GM23338 (cell line): ENCODE data around the gene ARHGEF25. TPM values are rescaled to one million over a fixed set of nuclear protein-coding genes. Genes with fewer than 3 reads are reported as not detected.

Experiments used
- ATAC-seq: fragments of 200-7000 bp; cut with Tn5 transposase; 3 replicates; pipeline ENCODE4 v1.9.1; 2020
- DNase-seq: peaks from one replicate; pipeline ENCODE4 v3.0.0-alpha.2; 2015; ENCODE audit warnings: low spot score
- H2AFZ ChIP-seq: fragments of 200-600 bp; sonication (generic); 2 replicates; pipeline ENCODE4 v1.8.0; 2016; ENCODE audit warnings: antibody characterized with exemption, mild to moderate bottlenecking, moderate library complexity
- H3F3A ChIP-seq: fragments of 200-600 bp; sonication (generic); replicated peaks from 2 replicates; pipeline ENCODE4 v1.8.0; 2017; ENCODE audit warnings: antibody characterized with exemption, mixed run types, low read depth
- H3K27ac ChIP-seq: fragments of 200-600 bp; sonication (generic); 2 replicates; pipeline ENCODE4 v1.6.1; 2016; ENCODE audit warnings: low read depth
- H3K27me3 ChIP-seq: fragments of 200-600 bp; sonication (generic); 2 replicates; pipeline ENCODE4 v1.8.0; 2016; ENCODE audit warnings: mild to moderate bottlenecking, mixed run types, moderate library complexity; ENCODE audit not compliant: insufficient read depth
- H3K36me3 ChIP-seq: fragments of 200-600 bp; sonication (generic); 2 replicates; pipeline ENCODE4 v1.8.0; 2016; ENCODE audit warnings: mild to moderate bottlenecking; ENCODE audit not compliant: insufficient read depth
- H3K4me1 ChIP-seq: fragments of 200-600 bp; sonication (generic); 2 replicates; pipeline ENCODE4 v1.8.0; 2016; ENCODE audit warnings: mild to moderate bottlenecking, moderate library complexity; ENCODE audit not compliant: insufficient read depth
- H3K4me2 ChIP-seq: fragments of 200-600 bp; sonication (generic); 2 replicates; pipeline ENCODE4 v1.7.1; 2017; ENCODE audit warnings: mixed run types
- H3K4me3 ChIP-seq: fragments of 200-600 bp; sonication (generic); 2 replicates; pipeline ENCODE4 v1.6.1; 2016; ENCODE audit warnings: mixed run types
- H3K79me2 ChIP-seq: fragments of 200-600 bp; sonication (generic); replicated peaks from 2 replicates; pipeline ENCODE4 v1.8.0; 2017; ENCODE audit warnings: mild to moderate bottlenecking; ENCODE audit not compliant: insufficient read depth
- H3K9me2 ChIP-seq: fragments of 200-600 bp; sonication (generic); 2 replicates; pipeline ENCODE4 v1.8.0; 2017; ENCODE audit not compliant: insufficient read depth
- H4K20me1 ChIP-seq: fragments of 200-600 bp; sonication (generic); replicated peaks from 2 replicates; pipeline ENCODE4 v1.8.0; 2017; ENCODE audit warnings: mild to moderate bottlenecking; ENCODE audit not compliant: insufficient read depth
- H3K27ac Mint-ChIP-seq: 2 replicates; pipeline ENCODE4 v1.8.0; 2020; ENCODE audit warnings: inconsistent platforms, mild to moderate bottlenecking, moderate library complexity, mixed read lengths
- H3K27me3 Mint-ChIP-seq: 3 replicates; pipeline ENCODE4 v1.8.0; 2022; ENCODE audit warnings: low read depth, mild to moderate bottlenecking, moderate library complexity, mixed read lengths, inconsistent platforms; ENCODE audit not compliant: insufficient read depth, poor library complexity
- H3K36me3 Mint-ChIP-seq: 3 replicates; pipeline ENCODE4 v1.8.0; 2021; ENCODE audit warnings: low read depth, mild to moderate bottlenecking, inconsistent platforms, moderate library complexity, mixed read lengths
- H3K4me1 Mint-ChIP-seq: 3 replicates; pipeline ENCODE4 v1.8.0; 2020; ENCODE audit warnings: mild to moderate bottlenecking, inconsistent platforms, mixed read lengths
- H3K4me3 Mint-ChIP-seq: 3 replicates; pipeline ENCODE4 v1.8.0; 2021; ENCODE audit warnings: moderate library complexity, mild to moderate bottlenecking, inconsistent platforms, mixed read lengths
- H3K9me3 Mint-ChIP-seq: 3 replicates; pipeline ENCODE4 v1.8.0; 2020; ENCODE audit warnings: moderate library complexity, mild to moderate bottlenecking, inconsistent platforms, mixed read lengths
- CREB1 ChIP-seq: fragments of 250-450 bp; sonication (Bioruptor Pico); IDR thresholded peaks from 2 replicates; pipeline ENCODE4 v1.5.0; 2020; ENCODE audit warnings: low read depth, mild to moderate bottlenecking, moderate library complexity
- EZH2 ChIP-seq: fragments of 200-600 bp; sonication (generic); IDR thresholded peaks from one replicate; pipeline ENCODE4 v1.8.0; 2017; ENCODE audit warnings: antibody characterized with exemption, mild to moderate bottlenecking, low read depth; ENCODE audit not compliant: unreplicated experiment
- EZH2phosphoT487 ChIP-seq: fragments of 200-600 bp; sonication (generic); IDR thresholded peaks from one replicate; pipeline ENCODE4 v1.8.1; 2018; ENCODE audit warnings: antibody characterized with exemption; ENCODE audit not compliant: unreplicated experiment
- JUNB ChIP-seq: IDR thresholded peaks from one replicate; pipeline ENCODE4 v1.6.1; 2016; ENCODE audit warnings: antibody characterized with exemption; ENCODE audit not compliant: unreplicated experiment
- NANOG ChIP-seq: IDR thresholded peaks from 2 replicates; pipeline ENCODE4 v1.6.1; 2016; ENCODE audit warnings: antibody characterized with exemption, borderline replicate concordance
- POLR2AphosphoS5 ChIP-seq: IDR thresholded peaks from 2 replicates; pipeline ENCODE4 v1.6.1; 2016; ENCODE audit warnings: antibody characterized with exemption, low read depth
- STAT1 ChIP-seq: IDR thresholded peaks from one replicate; pipeline ENCODE4 v1.6.1; 2016; ENCODE audit warnings: antibody characterized with exemption; ENCODE audit not compliant: unreplicated experiment
- ZNF114 ChIP-seq: fragments of 250-450 bp; sonication (Bioruptor Pico); IDR thresholded peaks from 2 replicates; pipeline ENCODE4 v1.5.0; 2020; ENCODE audit warnings: mild to moderate bottlenecking, moderate library complexity
- ZNF331 ChIP-seq: fragments of 250-450 bp; sonication (Bioruptor Pico); IDR thresholded peaks from 2 replicates; pipeline ENCODE4 v1.5.0; 2020; ENCODE audit warnings: low read depth, mild to moderate bottlenecking, moderate library complexity
- ZNF462 ChIP-seq: fragments of 250-450 bp; sonication (Bioruptor Pico); IDR thresholded peaks from 2 replicates; pipeline ENCODE4 v1.5.0; 2020; ENCODE audit warnings: mild to moderate bottlenecking, moderate library complexity
- polyA plus RNA-seq: library from polyadenylated mRNA; unstranded; fragments of >200 nt; fragmentation: Nextera tagmentation; extraction: Ambion mirVana; gene quantifications from 2 replicates; pipeline ENCODE4 v1.2.1, GENCODE V29; 2016
- total RNA-seq: library from RNA; depleted of rRNA; stranded (reverse); fragments of >200 nt; shearing (Covaris generic); gene quantifications from 2 replicates; pipeline ENCODE4 v1.2.3, GENCODE V29; 2014
- TF ChIP-seq, protein P1 (sequence below): IDR thresholded peaks from 2 replicates; pipeline ENCODE4 v1.6.1; 2016; ENCODE audit warnings: antibody characterized with exemption
- TF ChIP-seq, protein P2 (sequence below): IDR thresholded peaks from one replicate; pipeline ENCODE4 v1.6.1; 2018; ENCODE audit warnings: antibody characterized with exemption; ENCODE audit not compliant: unreplicated experiment
- TF ChIP-seq, protein P3 (sequence below), 2 experiments: fragments of 200-600 bp in 1 of 2; sonication (generic) in 1 of 2; conservative IDR thresholded peaks; 2 replicates each; pipeline versions ENCODE4 v1.5.1 to v1.6.1; 2016 to 2017; ENCODE audit warnings: antibody characterized with exemption in 2 of 2, low read depth in 2 of 2, mild to moderate bottlenecking in 2 of 2, moderate library complexity in 1 of 2

Gene ARHGEF25
- total and polyA plus RNA-seq, 2 experiments from 2014 or later = 0.53 to 10.2 TPM

DNA sequence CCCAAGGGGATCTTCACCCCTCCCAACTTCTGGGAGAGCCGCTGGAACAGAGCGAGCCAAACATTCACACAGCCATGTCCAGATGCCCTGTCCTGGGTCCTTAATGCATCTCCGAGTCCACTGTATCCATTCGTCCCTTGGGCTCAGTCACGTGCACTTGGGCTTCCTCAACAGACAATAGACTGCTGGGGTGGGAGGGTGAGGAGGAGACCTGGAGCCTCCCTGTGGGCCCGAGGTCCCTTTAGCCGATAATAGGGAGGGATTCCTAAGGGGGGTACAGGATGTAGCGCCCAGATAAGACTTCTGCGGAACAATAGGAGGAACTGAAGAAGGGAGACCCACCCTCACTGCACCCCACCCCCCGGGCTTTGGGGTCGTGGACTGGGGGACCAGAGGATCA, 6.7 kb downstream of the ARHGEF25 start:
- Mint-ChIP-seq H3K4me1 (peaks cover 31% of the 10 kb centered on the region), H3K9me3 (no peaks in the 10 kb centered on the region), H3K27me3 (peaks cover 96% of the 10 kb centered on the region), H3K27ac (no peak overlapping the region), H3K36me3 (peaks cover 20% of the 10 kb centered on the region; the same call in 2 of the 3 replicates), H3K4me3 (no peak overlapping the region)
- H2AFZ ChIP-seq = no peak overlapping the region
- peaks cover 100% of the 10 kb centered on the region for H3K27me3 ChIP-seq
- no peaks in the 10 kb centered on the region for H3K9me2 ChIP-seq
- H3K4me3 ChIP-seq = no peak overlapping the region
- TF ChIP-seq, protein P1, sequence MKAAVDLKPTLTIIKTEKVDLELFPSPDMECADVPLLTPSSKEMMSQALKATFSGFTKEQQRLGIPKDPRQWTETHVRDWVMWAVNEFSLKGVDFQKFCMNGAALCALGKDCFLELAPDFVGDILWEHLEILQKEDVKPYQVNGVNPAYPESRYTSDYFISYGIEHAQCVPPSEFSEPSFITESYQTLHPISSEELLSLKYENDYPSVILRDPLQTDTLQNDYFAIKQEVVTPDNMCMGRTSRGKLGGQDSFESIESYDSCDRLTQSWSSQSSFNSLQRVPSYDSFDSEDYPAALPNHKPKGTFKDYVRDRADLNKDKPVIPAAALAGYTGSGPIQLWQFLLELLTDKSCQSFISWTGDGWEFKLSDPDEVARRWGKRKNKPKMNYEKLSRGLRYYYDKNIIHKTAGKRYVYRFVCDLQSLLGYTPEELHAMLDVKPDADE = no peak
- no peak for TF ChIP-seq EZH2phosphoT487
- TF ChIP-seq STAT1 = no peak
- TF ChIP-seq, protein P2, sequence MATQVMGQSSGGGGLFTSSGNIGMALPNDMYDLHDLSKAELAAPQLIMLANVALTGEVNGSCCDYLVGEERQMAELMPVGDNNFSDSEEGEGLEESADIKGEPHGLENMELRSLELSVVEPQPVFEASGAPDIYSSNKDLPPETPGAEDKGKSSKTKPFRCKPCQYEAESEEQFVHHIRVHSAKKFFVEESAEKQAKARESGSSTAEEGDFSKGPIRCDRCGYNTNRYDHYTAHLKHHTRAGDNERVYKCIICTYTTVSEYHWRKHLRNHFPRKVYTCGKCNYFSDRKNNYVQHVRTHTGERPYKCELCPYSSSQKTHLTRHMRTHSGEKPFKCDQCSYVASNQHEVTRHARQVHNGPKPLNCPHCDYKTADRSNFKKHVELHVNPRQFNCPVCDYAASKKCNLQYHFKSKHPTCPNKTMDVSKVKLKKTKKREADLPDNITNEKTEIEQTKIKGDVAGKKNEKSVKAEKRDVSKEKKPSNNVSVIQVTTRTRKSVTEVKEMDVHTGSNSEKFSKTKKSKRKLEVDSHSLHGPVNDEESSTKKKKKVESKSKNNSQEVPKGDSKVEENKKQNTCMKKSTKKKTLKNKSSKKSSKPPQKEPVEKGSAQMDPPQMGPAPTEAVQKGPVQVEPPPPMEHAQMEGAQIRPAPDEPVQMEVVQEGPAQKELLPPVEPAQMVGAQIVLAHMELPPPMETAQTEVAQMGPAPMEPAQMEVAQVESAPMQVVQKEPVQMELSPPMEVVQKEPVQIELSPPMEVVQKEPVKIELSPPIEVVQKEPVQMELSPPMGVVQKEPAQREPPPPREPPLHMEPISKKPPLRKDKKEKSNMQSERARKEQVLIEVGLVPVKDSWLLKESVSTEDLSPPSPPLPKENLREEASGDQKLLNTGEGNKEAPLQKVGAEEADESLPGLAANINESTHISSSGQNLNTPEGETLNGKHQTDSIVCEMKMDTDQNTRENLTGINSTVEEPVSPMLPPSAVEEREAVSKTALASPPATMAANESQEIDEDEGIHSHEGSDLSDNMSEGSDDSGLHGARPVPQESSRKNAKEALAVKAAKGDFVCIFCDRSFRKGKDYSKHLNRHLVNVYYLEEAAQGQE = no peak
- TF ChIP-seq JUNB = no peak
- TF ChIP-seq EZH2 = no peak
- TF ChIP-seq ZNF331 (CRISPR knock-in tag) = no peak
- no peak for TF ChIP-seq CREB1 (CRISPR knock-in tag)
- no peak for TF ChIP-seq ZNF114 (CRISPR knock-in tag)
- TF ChIP-seq POLR2AphosphoS5 = no peak
- TF ChIP-seq ZNF462 (CRISPR knock-in tag) = no peak
- TF ChIP-seq, protein P3, sequence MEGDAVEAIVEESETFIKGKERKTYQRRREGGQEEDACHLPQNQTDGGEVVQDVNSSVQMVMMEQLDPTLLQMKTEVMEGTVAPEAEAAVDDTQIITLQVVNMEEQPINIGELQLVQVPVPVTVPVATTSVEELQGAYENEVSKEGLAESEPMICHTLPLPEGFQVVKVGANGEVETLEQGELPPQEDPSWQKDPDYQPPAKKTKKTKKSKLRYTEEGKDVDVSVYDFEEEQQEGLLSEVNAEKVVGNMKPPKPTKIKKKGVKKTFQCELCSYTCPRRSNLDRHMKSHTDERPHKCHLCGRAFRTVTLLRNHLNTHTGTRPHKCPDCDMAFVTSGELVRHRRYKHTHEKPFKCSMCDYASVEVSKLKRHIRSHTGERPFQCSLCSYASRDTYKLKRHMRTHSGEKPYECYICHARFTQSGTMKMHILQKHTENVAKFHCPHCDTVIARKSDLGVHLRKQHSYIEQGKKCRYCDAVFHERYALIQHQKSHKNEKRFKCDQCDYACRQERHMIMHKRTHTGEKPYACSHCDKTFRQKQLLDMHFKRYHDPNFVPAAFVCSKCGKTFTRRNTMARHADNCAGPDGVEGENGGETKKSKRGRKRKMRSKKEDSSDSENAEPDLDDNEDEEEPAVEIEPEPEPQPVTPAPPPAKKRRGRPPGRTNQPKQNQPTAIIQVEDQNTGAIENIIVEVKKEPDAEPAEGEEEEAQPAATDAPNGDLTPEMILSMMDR (conservative IDR thresholded peaks at IDR 0.05; ENCODE audit: low read depth in 2 of 2) = no peak
- TF ChIP-seq NANOG = no peak
- H3K4me2 ChIP-seq = no peak overlapping the region; the same call in 1 of the 2 replicates
- H3K36me3 ChIP-seq = peaks cover 4% of the 10 kb centered on the region; the same call in 1 of the 2 replicates
- H4K20me1 ChIP-seq = peaks cover 3% of the 10 kb centered on the region; the same call in 1 of the 2 replicates
- H3K27ac ChIP-seq = no peak overlapping the region
- ATAC-seq = no peak
- DNase-seq = no peak
- H3K4me1 ChIP-seq = peaks cover 28% of the 10 kb centered on the region
- no peaks in the 10 kb centered on the region for H3K79me2 ChIP-seq
- 0 out of 2 replicates have a peak, but pooled peaks cover 13% of the 10 kb centered on the region for H3F3A ChIP-seq
